Neural cell (in vitro differentiated cells): ENCODE measurements around the gene SNX20. TPM values are rescaled to one million over a fixed set of nuclear protein-coding genes. Genes with fewer than 3 reads are reported as not detected.

ENCODE experiments used
- H2AFZ ChIP-seq: fragments of 200-600, 300-800 bp; sonication (generic), shearing (Covaris generic); 2 replicates; pipeline ENCODE4 v1.6.0; 2014; ENCODE audit warnings: low read depth, mild to moderate bottlenecking, antibody characterized with exemption, low read length, moderate library complexity
- H3F3A ChIP-seq: fragments of 200-600 bp; shearing (Covaris generic); 2 replicates; pipeline ENCODE4 v1.6.1; 2016; ENCODE audit warnings: mild to moderate bottlenecking, moderate library complexity, mixed read lengths, antibody characterized with exemption, low read length; ENCODE audit not compliant: insufficient read depth, poor library complexity, severe bottlenecking
- H3K27ac ChIP-seq: fragments of 200-600, 300-800 bp; sonication (generic), shearing (Covaris generic); 2 replicates; pipeline ENCODE4 v1.5.1; 2014; ENCODE audit warnings: mild to moderate bottlenecking, low read length, moderate library complexity
- H3K27me3 ChIP-seq: fragments of 300-800, 200-600 bp; sonication (generic), shearing (Covaris generic); 2 replicates; pipeline ENCODE4 v1.6.0; 2014; ENCODE audit warnings: mild to moderate bottlenecking, low read depth, low read length, moderate library complexity; ENCODE audit not compliant: insufficient read depth
- H3K36me3 ChIP-seq: fragments of 300-800, 200-600 bp; sonication (generic), shearing (Covaris generic); 2 replicates; pipeline ENCODE4 v1.5.1; 2014; ENCODE audit warnings: mild to moderate bottlenecking, antibody characterized with exemption, low read length, moderate library complexity; ENCODE audit not compliant: insufficient read depth
- H3K4me2 ChIP-seq: fragments of 300-800, 200-600 bp; sonication (generic), shearing (Covaris generic); 2 replicates; pipeline ENCODE4 v1.6.0; 2014; ENCODE audit warnings: mild to moderate bottlenecking, low read length
- H3K4me3 ChIP-seq: fragments of 300-800, 200-600 bp; sonication (generic), shearing (Covaris generic); 2 replicates; pipeline ENCODE4 v1.5.1; 2014; ENCODE audit warnings: mild to moderate bottlenecking, low read length, moderate library complexity
- H3K79me2 ChIP-seq: fragments of 200-600 bp; shearing (Covaris generic); replicated peaks from 2 replicates; pipeline ENCODE4 v1.6.0; 2014; ENCODE audit warnings: mild to moderate bottlenecking, low read length, moderate library complexity; ENCODE audit not compliant: insufficient read depth
- H3K9ac ChIP-seq: fragments of 300-800, 200-600 bp; sonication (generic), shearing (Covaris generic); 2 replicates; pipeline ENCODE4 v1.6.1; 2016; ENCODE audit warnings: mild to moderate bottlenecking, low read length, mixed read lengths
- H3K9me2 ChIP-seq: fragments of 200-600 bp; shearing (Covaris generic); 2 replicates; pipeline ENCODE4 v1.6.1; 2016; ENCODE audit warnings: mild to moderate bottlenecking, low read length, mixed read lengths; ENCODE audit not compliant: insufficient read depth
- H3K9me3 ChIP-seq: fragments of 200-600, 300-800 bp; sonication (generic), shearing (Covaris generic); 2 replicates; pipeline ENCODE4 v1.6.1; 2016; ENCODE audit warnings: mild to moderate bottlenecking, mixed run types, low read length, moderate library complexity, mixed read lengths
- H4K20me1 ChIP-seq: fragments of 200-600 bp; shearing (Covaris generic); 2 replicates; pipeline ENCODE4 v1.6.1; 2016; ENCODE audit warnings: mild to moderate bottlenecking, mixed run types; ENCODE audit not compliant: insufficient read depth
- CTCF ChIP-seq: fragments of 450-650 bp; IDR thresholded peaks from 2 replicates; pipeline ENCODE4 v1.5.1; 2014; ENCODE audit warnings: antibody characterized with exemption, mild to moderate bottlenecking, moderate library complexity; ENCODE audit not compliant: poor library complexity, severe bottlenecking
- EP300 ChIP-seq: fragments of 450-650 bp; conservative IDR thresholded peaks from 2 replicates; pipeline ENCODE4 v1.6.1; 2014; ENCODE audit warnings: antibody characterized with exemption, mild to moderate bottlenecking, moderate library complexity; ENCODE audit not compliant: poor library complexity, severe bottlenecking
- EZH2 ChIP-seq: fragments of 200-600, 300-800 bp; shearing (Covaris generic), sonication (generic); IDR thresholded peaks from 2 replicates; pipeline ENCODE4 v1.6.1; 2014; ENCODE audit warnings: antibody characterized with exemption, low read length, borderline replicate concordance, mild to moderate bottlenecking; ENCODE audit not compliant: insufficient read depth, poor library complexity, severe bottlenecking
- MXI1 ChIP-seq: fragments of 450-650 bp; conservative IDR thresholded peaks from 2 replicates; pipeline ENCODE4 v1.6.1; 2014; ENCODE audit warnings: antibody characterized with exemption, mild to moderate bottlenecking; ENCODE audit not compliant: poor library complexity, severe bottlenecking
- POLR2AphosphoS5 ChIP-seq: IDR thresholded peaks from 2 replicates; pipeline ENCODE4 v1.6.1; 2012
- RAD21 ChIP-seq: fragments of 450-650 bp; conservative IDR thresholded peaks from 2 replicates; pipeline ENCODE4 v1.6.1; 2014; ENCODE audit warnings: antibody characterized with exemption, mild to moderate bottlenecking, moderate library complexity
- SMC3 ChIP-seq: fragments of 450-650 bp; conservative IDR thresholded peaks from 2 replicates; pipeline ENCODE4 v1.6.1; 2014; ENCODE audit warnings: antibody characterized with exemption, mild to moderate bottlenecking, moderate library complexity; ENCODE audit not compliant: poor library complexity
- TAF1 ChIP-seq: IDR thresholded peaks from 2 replicates; pipeline ENCODE4 v1.6.1; 2012; ENCODE audit warnings: low read depth
- polyA plus RNA-seq: library from polyadenylated mRNA; depleted of rRNA; stranded (reverse); fragments of >200 nt; gene quantifications from 2 replicates; pipeline ENCODE4 v1.2.3, GENCODE V29; 2014
- TF ChIP-seq, protein P1 (sequence below): IDR thresholded peaks from 2 replicates; pipeline ENCODE4 v1.6.1; 2012; ENCODE audit warnings: borderline replicate concordance

SNX20 gene
- polyA plus RNA-seq, 1 donor from 2014 or later = not detected

DNA sequence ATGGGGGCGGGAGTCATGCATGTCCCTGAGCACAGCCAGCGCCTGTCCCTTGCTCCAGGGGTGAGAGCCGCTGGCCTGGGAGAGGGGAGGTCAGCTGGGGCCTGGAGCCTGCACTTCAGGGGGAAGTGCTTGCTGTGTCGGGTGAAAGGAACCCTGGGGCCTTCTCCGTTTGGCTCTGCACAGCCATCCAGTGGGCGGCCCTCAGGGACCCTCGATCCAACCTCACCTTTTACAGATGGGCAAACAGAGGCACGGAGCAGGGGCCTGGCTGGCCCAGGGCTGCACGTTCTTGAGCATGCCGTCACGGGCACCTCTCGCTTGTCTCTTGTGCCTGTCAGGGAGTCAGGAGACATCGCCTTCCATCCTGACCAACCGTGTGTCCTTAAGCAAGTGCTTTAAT is 1.8 kb downstream of the SNX20 start:
- Histone ChIP-seq H3K27ac (no peak overlapping the region), H3K79me2 (no peaks in the 10 kb centered on the region), H3K4me3 (no peak overlapping the region), H3K4me2 (no peak overlapping the region), H3K27me3 (no peaks in the 10 kb centered on the region), H3K9me2 (no peaks in the 10 kb centered on the region), H3K9ac (no peak overlapping the region), H3K36me3 (no peaks in the 10 kb centered on the region), H3K9me3 (no peaks in the 10 kb centered on the region), H3F3A (no peaks in the 10 kb centered on the region), H2AFZ (no peak overlapping the region), H4K20me1 (no peaks in the 10 kb centered on the region)
- TF ChIP-seq RAD21 = no peak
- TF ChIP-seq, protein P1, sequence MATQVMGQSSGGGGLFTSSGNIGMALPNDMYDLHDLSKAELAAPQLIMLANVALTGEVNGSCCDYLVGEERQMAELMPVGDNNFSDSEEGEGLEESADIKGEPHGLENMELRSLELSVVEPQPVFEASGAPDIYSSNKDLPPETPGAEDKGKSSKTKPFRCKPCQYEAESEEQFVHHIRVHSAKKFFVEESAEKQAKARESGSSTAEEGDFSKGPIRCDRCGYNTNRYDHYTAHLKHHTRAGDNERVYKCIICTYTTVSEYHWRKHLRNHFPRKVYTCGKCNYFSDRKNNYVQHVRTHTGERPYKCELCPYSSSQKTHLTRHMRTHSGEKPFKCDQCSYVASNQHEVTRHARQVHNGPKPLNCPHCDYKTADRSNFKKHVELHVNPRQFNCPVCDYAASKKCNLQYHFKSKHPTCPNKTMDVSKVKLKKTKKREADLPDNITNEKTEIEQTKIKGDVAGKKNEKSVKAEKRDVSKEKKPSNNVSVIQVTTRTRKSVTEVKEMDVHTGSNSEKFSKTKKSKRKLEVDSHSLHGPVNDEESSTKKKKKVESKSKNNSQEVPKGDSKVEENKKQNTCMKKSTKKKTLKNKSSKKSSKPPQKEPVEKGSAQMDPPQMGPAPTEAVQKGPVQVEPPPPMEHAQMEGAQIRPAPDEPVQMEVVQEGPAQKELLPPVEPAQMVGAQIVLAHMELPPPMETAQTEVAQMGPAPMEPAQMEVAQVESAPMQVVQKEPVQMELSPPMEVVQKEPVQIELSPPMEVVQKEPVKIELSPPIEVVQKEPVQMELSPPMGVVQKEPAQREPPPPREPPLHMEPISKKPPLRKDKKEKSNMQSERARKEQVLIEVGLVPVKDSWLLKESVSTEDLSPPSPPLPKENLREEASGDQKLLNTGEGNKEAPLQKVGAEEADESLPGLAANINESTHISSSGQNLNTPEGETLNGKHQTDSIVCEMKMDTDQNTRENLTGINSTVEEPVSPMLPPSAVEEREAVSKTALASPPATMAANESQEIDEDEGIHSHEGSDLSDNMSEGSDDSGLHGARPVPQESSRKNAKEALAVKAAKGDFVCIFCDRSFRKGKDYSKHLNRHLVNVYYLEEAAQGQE = no peak
- no peak for TF ChIP-seq TAF1
- TF ChIP-seq CTCF = no peak
- TF ChIP-seq SMC3 = no peak
- TF ChIP-seq MXI1 = no peak
- no peak for TF ChIP-seq EZH2
- no peak for TF ChIP-seq POLR2AphosphoS5
- no peak for TF ChIP-seq EP300

DNA sequence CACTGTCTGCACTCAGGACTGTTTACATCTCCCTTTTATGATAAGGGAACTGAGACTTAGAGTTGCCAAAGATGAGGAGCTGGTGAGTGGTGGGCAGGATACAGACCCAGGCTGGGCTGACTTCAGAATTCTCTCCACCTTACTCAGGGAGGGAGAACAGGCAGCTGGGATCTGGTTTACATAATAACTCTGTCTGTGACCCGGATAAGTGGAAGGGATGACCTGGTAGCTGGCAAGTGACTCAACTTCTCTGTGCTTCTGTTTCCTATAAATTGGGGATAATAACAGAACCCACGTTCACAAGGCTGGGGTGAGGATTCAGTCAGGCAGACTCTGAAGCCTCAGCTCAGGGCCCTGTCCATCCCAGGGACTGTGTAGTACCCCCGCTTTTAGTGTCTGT is 2.6 kb downstream of the SNX20 start:
- H3K9ac ChIP-seq = no peak overlapping the region
- no peaks in the 10 kb centered on the region for H3K79me2 ChIP-seq
- H3F3A ChIP-seq = no peaks in the 10 kb centered on the region
- H2AFZ ChIP-seq = no peak overlapping the region
- no peaks in the 10 kb centered on the region for H3K27me3 ChIP-seq
- H3K27ac ChIP-seq = no peak overlapping the region
- no peaks in the 10 kb centered on the region for H3K9me3 ChIP-seq
- H4K20me1 ChIP-seq = no peaks in the 10 kb centered on the region
- H3K4me3 ChIP-seq = no peak overlapping the region
- no peak overlapping the region for H3K4me2 ChIP-seq
- no peaks in the 10 kb centered on the region for H3K36me3 ChIP-seq
- no peak for TF ChIP-seq EP300
- no peak for TF ChIP-seq CTCF
- TF ChIP-seq TAF1 = no peak
- no peak for TF ChIP-seq POLR2AphosphoS5
- TF ChIP-seq, protein P1 = no peak
- TF ChIP-seq EZH2 = no peak
- TF ChIP-seq MXI1 = no peak
- TF ChIP-seq RAD21 = no peak
- TF ChIP-seq SMC3 = no peak
- no peaks in the 10 kb centered on the region for H3K9me2 ChIP-seq
